H1 (cell line): Measurements from ENCODE around the gene UGT1A3. TPM values are rescaled to one million over a fixed set of nuclear protein-coding genes. Genes with fewer than 3 reads are reported as not detected.

Experiments used
- CTCF ChIA-PET: fragments of 300-600 bp; sonication (Branson Sonifier 250); formaldehyde crosslinking; loops from one replicate; lab custom pipeline; 2021; ENCODE audit not compliant: partially characterized antibody; lab: Charles Lee
- POLR2A ChIA-PET: fragments of 300-600 bp; sonication (Branson Sonifier 250); formaldehyde crosslinking; loops from one replicate; lab custom pipeline; 2021; ENCODE audit warnings: inconsistent platforms; ENCODE audit not compliant: partially characterized antibody; lab: Charles Lee
- DNase-seq, 2 experiments: peaks; one replicate each; pipeline versions ENCODE4 v3.0.0 to v3.0.0-alpha.2; 2010 to 2022; ENCODE audit warnings: low spot score in 2 of 2, low read depth in 1 of 2, mixed read lengths in 1 of 2
- FAIRE-seq: peaks from 2 replicates; lab custom pipeline; 2011; peaks lifted over from hg19 to GRCh38; lab: Jason Lieb, UNC
- H2AFZ ChIP-seq: 2 replicates; pipeline ENCODE4 v1.8.1; 2012; ENCODE audit warnings: low read length, inconsistent platforms
- H2AK5ac ChIP-seq: 2 replicates; pipeline ENCODE4 v1.6.1; 2013; ENCODE audit warnings: low read depth, low read length
- H2BK120ac ChIP-seq: replicated peaks from 2 replicates; pipeline ENCODE3; 2013; ENCODE audit warnings: low read depth, low read length, inconsistent platforms
- H2BK12ac ChIP-seq: 2 replicates; pipeline ENCODE4 v1.6.1; 2013; ENCODE audit warnings: low read depth, low read length
- H2BK15ac ChIP-seq: 2 replicates; pipeline ENCODE4 v1.6.1; 2013; ENCODE audit warnings: low read length
- H2BK20ac ChIP-seq: 2 replicates; pipeline ENCODE4 v1.6.1; 2013; ENCODE audit warnings: low read length
- H2BK5ac ChIP-seq: 2 replicates; pipeline ENCODE4 v1.6.1; 2013; ENCODE audit warnings: low read depth, low read length
- H3K14ac ChIP-seq: 2 replicates; pipeline ENCODE4 v1.6.1; 2013; ENCODE audit warnings: inconsistent platforms; ENCODE audit not compliant: insufficient read length
- H3K18ac ChIP-seq: 2 replicates; pipeline ENCODE4 v1.6.1; 2013; ENCODE audit warnings: low read length; ENCODE audit errors: extremely low read depth
- H3K23ac ChIP-seq: 2 replicates; pipeline ENCODE4 v1.6.1; 2013; ENCODE audit warnings: inconsistent platforms; ENCODE audit not compliant: insufficient read length
- H3K23me2 ChIP-seq: 2 replicates; pipeline ENCODE4 v1.6.1; 2013; ENCODE audit warnings: low read depth, low read length
- H3K27ac ChIP-seq: 2 replicates; pipeline ENCODE4 v1.6.1; 2011; ENCODE audit warnings: low read depth, low read length, inconsistent platforms
- H3K27me3 ChIP-seq, 4 experiments: replicated peaks in 1 of 4; 1 replicate in 1 of 4; 2 replicates in 3 of 4; pipeline versions ENCODE4 v1.6.1 to v1.8.1; 2011 to 2013; ENCODE audit warnings: low read length in 3 of 4, mild to moderate bottlenecking in 3 of 4, inconsistent platforms in 2 of 4, mixed read lengths in 2 of 4, moderate library complexity in 1 of 4; ENCODE audit not compliant: control insufficient read depth in 3 of 4, insufficient read depth in 3 of 4; ENCODE audit errors: extremely low read depth in 1 of 4
- H3K36me3 ChIP-seq, 4 experiments: 2 replicates each; pipeline versions ENCODE4 v1.6.1 to v1.8.1; 2011 to 2013; ENCODE audit warnings: mild to moderate bottlenecking in 4 of 4, low read length in 3 of 4, moderate library complexity in 2 of 4, control low read depth in 1 of 4, inconsistent platforms in 1 of 4; ENCODE audit not compliant: insufficient read depth in 4 of 4, control insufficient read depth in 2 of 4
- H3K4ac ChIP-seq: replicated peaks from 2 replicates; pipeline ENCODE3; 2013; ENCODE audit warnings: low read length, low read depth, mixed read lengths, inconsistent platforms; ENCODE audit not compliant: insufficient read length
- H3K4me1 ChIP-seq, 4 experiments: replicated peaks in 1 of 4; 1 replicate in 1 of 4; 2 replicates in 3 of 4; pipeline versions ENCODE4 v1.6.1 to v1.8.1; 2011 to 2013; ENCODE audit warnings: low read length in 3 of 4, inconsistent platforms in 2 of 4, mixed read lengths in 1 of 4; ENCODE audit not compliant: insufficient read depth in 4 of 4, control insufficient read depth in 3 of 4
- H3K4me2 ChIP-seq, 2 experiments: 2 replicates each; pipeline versions ENCODE4 v1.6.1 to v1.8.1; 2011 to 2013; ENCODE audit warnings: low read depth in 2 of 2, low read length in 2 of 2, control low read depth in 1 of 2, inconsistent platforms in 1 of 2, mild to moderate bottlenecking in 1 of 2; ENCODE audit not compliant: insufficient read depth in 1 of 2
- H3K4me3 ChIP-seq, 4 experiments: fragments of 200-600, 300-600 bp in 1 of 4; sonication (generic), shearing (Covaris generic), sonication (Bioruptor Twin) in 1 of 4; 2 replicates each; pipeline versions ENCODE4 v1.5.1 to v1.8.1; 2011 to 2016; ENCODE audit warnings: low read length in 4 of 4, low read depth in 3 of 4, control low read depth in 2 of 4, inconsistent platforms in 2 of 4, mild to moderate bottlenecking in 2 of 4, mixed read lengths in 1 of 4, moderate library complexity in 1 of 4; ENCODE audit not compliant: insufficient read depth in 2 of 4; ENCODE audit errors: extremely low read depth in 1 of 4
- H3K56ac ChIP-seq: replicated peaks from 2 replicates; pipeline ENCODE3; 2013; ENCODE audit warnings: low read depth, mild to moderate bottlenecking, mixed read lengths, low read length, inconsistent platforms; ENCODE audit not compliant: insufficient read length
- H3K79me1 ChIP-seq: 2 replicates; pipeline ENCODE4 v1.6.1; 2013; ENCODE audit warnings: low read depth, low read length, control low read depth
- H3K79me2 ChIP-seq, 2 experiments: 2 replicates each; pipeline versions ENCODE4 v1.6.1 to v1.8.1; 2012 to 2013; ENCODE audit warnings: low read length in 2 of 2, mild to moderate bottlenecking in 2 of 2, inconsistent platforms in 1 of 2; ENCODE audit not compliant: insufficient read depth in 2 of 2, control insufficient read depth in 1 of 2
- H3K9ac ChIP-seq, 4 experiments: replicated peaks in 1 of 4; 1 replicate in 1 of 4; 2 replicates in 3 of 4; pipeline versions ENCODE4 v1.6.1 to v1.8.1; 2011 to 2013; ENCODE audit warnings: low read depth in 3 of 4, low read length in 3 of 4, control low read depth in 2 of 4, mild to moderate bottlenecking in 2 of 4, moderate library complexity in 2 of 4, inconsistent platforms in 1 of 4; ENCODE audit errors: extremely low read depth in 1 of 4
- H3K9me3 ChIP-seq, 2 experiments: 2 replicates each; pipeline versions ENCODE4 v1.6.1 to v1.8.1; 2012 to 2013; ENCODE audit warnings: mild to moderate bottlenecking in 2 of 2, moderate library complexity in 2 of 2, control low read depth in 1 of 2, inconsistent platforms in 1 of 2, low read depth in 1 of 2, low read length in 1 of 2, mixed read lengths in 1 of 2; ENCODE audit not compliant: insufficient read depth in 2 of 2
- H4K20me1 ChIP-seq, 2 experiments: replicated peaks in 1 of 2; 2 replicates each; pipeline versions ENCODE3 to v1.8.1; 2011 to 2013; ENCODE audit warnings: inconsistent platforms in 2 of 2, low read length in 2 of 2, mild to moderate bottlenecking in 1 of 2; ENCODE audit not compliant: insufficient read depth in 2 of 2, control insufficient read depth in 1 of 2
- H4K5ac ChIP-seq: 2 replicates; pipeline ENCODE4 v1.6.1; 2013; ENCODE audit warnings: low read length, low read depth, mixed read lengths, inconsistent platforms; ENCODE audit not compliant: insufficient read length
- H4K8ac ChIP-seq: 2 replicates; pipeline ENCODE4 v1.8.0; 2013; ENCODE audit warnings: mild to moderate bottlenecking, moderate library complexity, low read length, inconsistent platforms; ENCODE audit not compliant: insufficient read depth; ENCODE audit errors: extremely low read depth
- H4K91ac ChIP-seq: replicated peaks from 2 replicates; pipeline ENCODE3; 2013; ENCODE audit warnings: low read length, mixed read lengths, inconsistent platforms; ENCODE audit not compliant: insufficient read length
- BACH1 ChIP-seq: IDR thresholded peaks from 2 replicates; pipeline ENCODE4 v1.6.1; 2012; ENCODE audit warnings: low read length, improper control_type of control experiment
- BRCA1 ChIP-seq: IDR thresholded peaks from 2 replicates; pipeline ENCODE4 v1.6.1; 2012; ENCODE audit warnings: low read depth, low read length, improper control_type of control experiment
- CBX8 ChIP-seq: fragments of 300-800, 300-1000 bp; sonication (generic); IDR thresholded peaks from 2 replicates; pipeline ENCODE4 v1.7.1; 2016; ENCODE audit warnings: low read depth, low read length, borderline replicate concordance
- CHD1 ChIP-seq: IDR thresholded peaks from 2 replicates; pipeline ENCODE4 v1.6.1; 2012; ENCODE audit warnings: low read depth, low read length, improper control_type of control experiment
- GABPA ChIP-seq: IDR thresholded peaks from 2 replicates; pipeline ENCODE4 v1.6.1; 2011; ENCODE audit warnings: mild to moderate bottlenecking, low read length, moderate library complexity, borderline replicate concordance; ENCODE audit not compliant: insufficient read depth
- JUN ChIP-seq: IDR thresholded peaks from 2 replicates; pipeline ENCODE4 v1.6.1; 2011; ENCODE audit warnings: low read depth, mild to moderate bottlenecking, improper control_type of control experiment, low read length
- NANOG ChIP-seq: IDR thresholded peaks from 2 replicates; pipeline ENCODE4 v1.6.1; 2011; ENCODE audit warnings: low read length, low read depth, mild to moderate bottlenecking, inconsistent platforms; ENCODE audit not compliant: insufficient read depth, poor library complexity, severe bottlenecking
- RBBP5 ChIP-seq: IDR thresholded peaks from 2 replicates; pipeline ENCODE4 v1.7.1; 2012; ENCODE audit warnings: low read depth, mild to moderate bottlenecking, inconsistent platforms, low read length, moderate library complexity, borderline replicate concordance
- SAP30 ChIP-seq: fragments of 300-600 bp; sonication (generic); IDR thresholded peaks from 2 replicates; pipeline ENCODE4 v1.7.1; 2012; ENCODE audit warnings: low read length, moderate library complexity, mild to moderate bottlenecking, inconsistent platforms; ENCODE audit not compliant: insufficient read depth, insufficient replicate concordance
- SUZ12 ChIP-seq: fragments of 200-600 bp; sonication (generic); IDR thresholded peaks from 2 replicates; pipeline ENCODE4 v1.6.1; 2012; ENCODE audit warnings: mild to moderate bottlenecking, inconsistent platforms, low read length, moderate library complexity, mixed read lengths
- TBP ChIP-seq: IDR thresholded peaks from 2 replicates; pipeline ENCODE4 v1.6.1; 2011; ENCODE audit warnings: low read depth, low read length, improper control_type of control experiment
- TCF12 ChIP-seq: IDR thresholded peaks from 2 replicates; pipeline ENCODE4 v1.6.1; 2011; ENCODE audit warnings: low read depth, mild to moderate bottlenecking, low read length
- TEAD4 ChIP-seq: IDR thresholded peaks from 2 replicates; pipeline ENCODE4 v1.6.1; 2012; ENCODE audit warnings: low read depth, low read length, inconsistent platforms, mixed read lengths
- YY1 ChIP-seq: IDR thresholded peaks from 2 replicates; pipeline ENCODE4 v1.6.1; 2011; ENCODE audit warnings: low read depth, mild to moderate bottlenecking, low read length
- WGBS, 2 experiments: shearing (Covaris generic) in 1 of 2; methylation state at CpG; one replicate each; pipeline versions ENCODE4 v1.1.6 to v1.1.7; 2013 to 2015; ENCODE audit warnings: low lambda C conversion rate in 2 of 2, mixed read lengths in 2 of 2, inconsistent platforms in 1 of 2, low coverage in 1 of 2, missing lambda C conversion rate in 1 of 2; ENCODE audit not compliant: insufficient replicate concordance in 2 of 2, insufficient coverage in 1 of 2, insufficient read length in 1 of 2; ENCODE audit errors: extremely low coverage in 1 of 2, missing lambda C conversion rate in 1 of 2; 5-methylcytosine and 5-hydroxymethylcytosine counted together
- polyA plus RNA-seq, 7 experiments: library from polyadenylated mRNA; depleted of rRNA in 3 of 7; stranded (reverse) in 5 of 7; unstranded in 2 of 7; fragments of >200 nt in 5 of 7; fragments of 200-250 nt in 2 of 7; gene quantifications; 1 replicate in 5 of 7; 2 replicates in 1 of 7; 4 replicates in 1 of 7; pipeline versions ENCODE4 v1.2.1 to v1.2.3, GENCODE V29; 2011 to 2013; ENCODE audit warnings: missing spikeins in 2 of 7, mixed read lengths in 2 of 7
- total RNA-seq: library from RNA; stranded (reverse); fragmentation: NEBNext Ultra II Directional; extraction: Animal tissue kit (Norgen Biotek cat#: 25700); gene quantifications from 2 replicates; pipeline ENCODE4 v1.2.1, GENCODE V29; 2021

UGT1A3 gene
- total and polyA plus RNA-seq, 2 of the 8 experiments (the other 6 are each of a cell fraction or from before 2014, with no cell fraction given) = not detected

DNA sequence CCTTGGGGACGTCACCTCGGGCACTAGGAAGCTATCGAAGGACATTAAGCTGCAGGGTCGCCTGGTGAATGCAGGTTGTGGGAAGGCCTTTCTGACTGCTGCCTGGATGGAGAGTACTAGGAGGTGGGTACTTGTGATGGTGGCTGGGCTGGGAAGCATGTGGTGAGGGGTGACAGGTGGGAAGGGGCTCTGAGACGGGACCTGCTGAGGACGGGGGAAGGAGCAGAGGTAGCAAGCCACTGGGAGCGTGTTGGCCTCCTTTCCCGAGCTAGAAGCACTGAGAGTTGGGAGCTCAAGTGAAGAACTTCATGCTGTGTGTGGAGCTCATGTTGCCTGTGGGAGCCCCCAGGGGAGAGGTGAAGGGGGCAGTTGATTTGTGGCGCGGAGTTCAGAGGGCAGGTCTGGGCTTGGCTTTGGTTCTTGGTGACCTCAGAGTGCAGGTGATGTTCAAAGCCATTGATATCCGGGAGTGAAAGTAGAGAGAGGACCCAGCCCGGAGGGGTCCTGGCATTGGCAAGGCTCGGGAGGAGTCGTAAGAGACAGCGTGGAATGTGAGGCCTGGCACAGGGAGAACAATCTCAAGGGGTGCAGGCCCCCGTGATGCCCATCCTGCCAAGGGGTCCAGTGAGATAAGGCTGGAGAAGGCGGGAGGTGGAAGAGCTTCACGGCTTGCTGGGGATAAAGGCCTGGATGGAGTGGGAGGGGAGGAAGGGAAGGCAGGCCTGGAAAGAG, 62.5 kb downstream of the UGT1A3 start:
- no peaks in the 10 kb centered on the region for H3K36me3 ChIP-seq
- H2BK15ac ChIP-seq = no peak overlapping the region
- H2BK120ac ChIP-seq = no peak overlapping the region
- CTCF ChIA-PET = no interaction called here
- no peaks in the 10 kb centered on the region for H4K20me1 ChIP-seq
- H3K23me2 ChIP-seq = no peaks in the 10 kb centered on the region
- no peak for FAIRE-seq
- no peak overlapping the region for H3K9ac ChIP-seq
- 93% methylated on average over 18 of the region's 18 CpGs; no CpG with 5 or more reads in 1 of the 2 experiments for WGBS, 2 experiments
- no peak overlapping the region for H3K4me3 ChIP-seq
- no peak overlapping the region for H3K27ac ChIP-seq
- H3K4me2 ChIP-seq = no peak overlapping the region
- TF ChIP-seq TBP (no peak), BRCA1 (no peak), SUZ12 (no peak), BACH1 (no peak), GABPA (no peak), TEAD4 (no peak), NANOG (no peak), YY1 (no peak), CBX8 (no peak), CHD1 (no peak), JUN (no peak), RBBP5 (no peak), SAP30 (no peak), TCF12 (no peak)
- TF ChIP-seq, all 59 proteins: peak for 0
- Histone ChIP-seq H2AK5ac (no peak overlapping the region), H4K5ac (no peak overlapping the region), H3K23ac (no peak overlapping the region), H2BK12ac (no peak overlapping the region), H2BK5ac (no peak overlapping the region), H3K27me3 (no peaks in the 10 kb centered on the region), H3K18ac (no peak overlapping the region), H3K4me1 (no peaks in the 10 kb centered on the region), H3K79me1 (no peaks in the 10 kb centered on the region), H3K9me3 (peaks cover 0 to 5% of the 10 kb centered on the region in 2 experiments; a peak in 1 of 4 replicates), H2BK20ac (no peak overlapping the region), H4K8ac (no peak overlapping the region), H2AFZ (no peak overlapping the region), H3K56ac (no peak overlapping the region), H3K79me2 (no peaks in the 10 kb centered on the region), H4K91ac (no peak overlapping the region), H3K14ac (no peak overlapping the region), H3K4ac (no peak overlapping the region)
- peak in 1 of 2 experiments; percentile 27 for DNase-seq
- POLR2A ChIA-PET = interaction anchor here (1.4 kb wide), 1 partner anchor 63 kb away, joined by 3 read pairs; the partner anchor contains the start of gene HJURP
